Measurements from ENCODE around the gene ACSL1.
"Not testable (repeated sequence)": the region's sequence is repeated elsewhere in the genome, so short reads cannot be mapped to it uniquely, and the experiment has no call there.

Gene ACSL1

GRCh38 chr4:184793735-184794355, 31.9 kb downstream of the ACSL1 start:
- in situ Hi-C loops (cut with MboI; ENCODE audit: low sequenced_read_pairs), result no loop called here

GRCh38 chr4:184792950-184793555, 32.7 kb downstream of the ACSL1 start:
- in situ Hi-C loops (cut with MboI; ENCODE audit: low sequenced_read_pairs), result no loop called here

GRCh38 chr4:184792334-184792733, 33.4 kb downstream of the ACSL1 start:
- in situ Hi-C loops (cut with MboI; ENCODE audit: low sequenced_read_pairs), result no loop called here

- in situ Hi-C loops (cut with MboI; ENCODE audit: low sequenced_read_pairs), result no loop called here
Measured at GRCh38 chr4:184790826-184791225, 34.9 kb downstream of the ACSL1 start.

GRCh38 chr4:184787766-184788503, 37.8 kb downstream of the ACSL1 start:
- in situ Hi-C loops (cut with MboI; ENCODE audit: low sequenced_read_pairs), result no loop called here

GRCh38 chr4:184785813-184786212, 40.0 kb downstream of the ACSL1 start:
- in situ Hi-C loops (cut with MboI; ENCODE audit: low sequenced_read_pairs), result no loop called here

GRCh38 chr4:184784628-184785257, 41.0 kb downstream of the ACSL1 start:
- in situ Hi-C loops (cut with MboI; ENCODE audit: low sequenced_read_pairs), result no loop called here

- in situ Hi-C loops (cut with MboI; ENCODE audit: low sequenced_read_pairs), result no loop called here
Measured at GRCh38 chr4:184782731-184783373, 42.9 kb downstream of the ACSL1 start.

- in situ Hi-C loops (cut with MboI; ENCODE audit: low sequenced_read_pairs), result not testable (repeated sequence)
Measured at GRCh38 chr4:184779160-184779559, 46.6 kb downstream of the ACSL1 start.

- in situ Hi-C loops (cut with MboI; ENCODE audit: low sequenced_read_pairs), result no loop called here
Measured at GRCh38 chr4:184778325-184778724, 47.4 kb downstream of the ACSL1 start.

GRCh38 chr4:184776821-184777220, 48.9 kb downstream of the ACSL1 start:
- in situ Hi-C loops (cut with MboI; ENCODE audit: low sequenced_read_pairs), result no loop called here

GRCh38 chr4:184775854-184776555, 49.8 kb downstream of the ACSL1 start:
- in situ Hi-C loops (cut with MboI; ENCODE audit: low sequenced_read_pairs), result no loop called here

- in situ Hi-C loops (cut with MboI; ENCODE audit: low sequenced_read_pairs), result loop anchor here (25.0 kb wide), 1 partner anchor 338 kb away; no protein-coding TSS in a partner anchor
Measured at GRCh38 chr4:184774152-184774551, 51.6 kb downstream of the ACSL1 start.

- in situ Hi-C loops (cut with MboI; ENCODE audit: low sequenced_read_pairs), result loop anchor here (25.0 kb wide), 1 partner anchor 341 kb away; no protein-coding TSS in a partner anchor
Measured at GRCh38 chr4:184771416-184771815, 54.4 kb downstream of the ACSL1 start.

- in situ Hi-C loops (cut with MboI; ENCODE audit: low sequenced_read_pairs), result loop anchor here (25.0 kb wide), 1 partner anchor 343 kb away; no protein-coding TSS in a partner anchor
Measured at GRCh38 chr4:184769141-184769765, 56.5 kb downstream of the ACSL1 start.

GRCh38 chr4:184768296-184768695, 57.5 kb downstream of the ACSL1 start:
- in situ Hi-C loops (cut with MboI; ENCODE audit: low sequenced_read_pairs), result loop anchor here (25.0 kb wide), 1 partner anchor 344 kb away; no protein-coding TSS in a partner anchor

- in situ Hi-C loops (cut with MboI; ENCODE audit: low sequenced_read_pairs), result loop anchor here (25.0 kb wide), 1 partner anchor 346 kb away; no protein-coding TSS in a partner anchor
Measured at GRCh38 chr4:184766446-184766845, 59.3 kb downstream of the ACSL1 start.

- in situ Hi-C loops (cut with MboI; ENCODE audit: low sequenced_read_pairs), result loop anchor here (25.0 kb wide), 1 partner anchor 347 kb away; no protein-coding TSS in a partner anchor
Measured at GRCh38 chr4:184765473-184766340, 60.1 kb downstream of the ACSL1 start.

GRCh38 chr4:184764601-184765000, 61.2 kb downstream of the ACSL1 start:
- in situ Hi-C loops (cut with MboI; ENCODE audit: low sequenced_read_pairs), result loop anchor here (25.0 kb wide), 1 partner anchor 348 kb away; no protein-coding TSS in a partner anchor

All from HL-60/S4 treated with phorbol 12-myristate 13-acetate at 8.2 ng/mL for 4 days and 3 days (cell line).